Activated CD4-positive, alpha-beta T cell treated with anti-CD3 and anti-CD28 coated beads, Interleukin-2, amount 50 U/mL, for 24 hours (primary cell): ENCODE measurements around the gene GALNS.

Experiments
- DNase-seq, 2 donors: peaks; one replicate each; pipeline ENCODE4 v3.0.0-alpha.2; 2020; ENCODE audit warnings: low read depth in 1 of 2, low spot score in 1 of 2

Gene GALNS

GRCh38 chr16:88820385-88821025 is 36.2 kb downstream of the GALNS start:
- DNase-seq = no peak

GRCh38 chr16:88819126-88819525 is 37.6 kb downstream of the GALNS start:
- DNase-seq = no peak

GRCh38 chr16:88818575-88818874 is 38.2 kb downstream of the GALNS start:
- DNase-seq = no peak

- no peak for DNase-seq
These were observed 38.8 kb downstream of the GALNS start for GRCh38 chr16:88817785-88818574.

GRCh38 chr16:88816736-88817535 is 39.8 kb downstream of the GALNS start:
- no peak for DNase-seq

- no peak for DNase-seq
These were observed 40.7 kb downstream of the GALNS start for GRCh38 chr16:88815901-88816589.

- DNase-seq = no peak
These were observed 41.5 kb downstream of the GALNS start for GRCh38 chr16:88815227-88815626.

- no peak for DNase-seq
These were observed 42.6 kb downstream of the GALNS start for GRCh38 chr16:88814144-88814502.

GRCh38 chr16:88813269-88814143 is 43.2 kb downstream of the GALNS start:
- DNase-seq = no peak

- DNase-seq = no peak
These were observed 44.1 kb downstream of the GALNS start for GRCh38 chr16:88812513-88813268.

- DNase-seq = peak; percentile 96 to 99
These were observed 44.8 kb downstream of the GALNS start, which contains the start of gene APRT for GRCh38 chr16:88811769-88812512. TSS of gene APRT (minus strand) at chr16:88811928. CDS start at chr16:88811899, 29 bp downstream.

- DNase-seq = peak in 1 of 2 donors; percentile 59
These were observed 45.6 kb downstream of the GALNS start for GRCh38 chr16:88810912-88811768.

GRCh38 chr16:88810166-88810911 is 46.4 kb downstream of the GALNS start:
- DNase-seq = no peak

GRCh38 chr16:88809676-88810165 is 47.0 kb downstream of the GALNS start:
- no peak for DNase-seq

- no peak for DNase-seq
These were observed 47.6 kb downstream of the GALNS start for GRCh38 chr16:88809068-88809675.

GRCh38 chr16:88807626-88808453 is 48.9 kb downstream of the GALNS start:
- DNase-seq = no peak
